ENCODE results near the gene BHLHE40.

The BHLHE40 gene

GRCh38 chr3:4956099-4956498, 23.1 kb upstream of the BHLHE40 start:
- TF ChIP-seq SP7 (tag by site-specific recombination; IDR thresholded peaks at IDR 0.05) (no peak), OVOL3 (tag by site-specific recombination; IDR thresholded peaks at IDR 0.05) (no peak), ZNF214 (tag by site-specific recombination; IDR thresholded peaks at IDR 0.05; ENCODE audit: borderline replicate concordance) (no peak), ZNF335 (tag by site-specific recombination; conservative IDR thresholded peaks at IDR 0.05) (no peak), REPIN1 (tag by site-specific recombination; IDR thresholded peaks at IDR 0.05; ENCODE audit: low read depth) (no peak), ZNF121 (tag by site-specific recombination; IDR thresholded peaks at IDR 0.05) (no peak), ZNF398 (tag by site-specific recombination; IDR thresholded peaks at IDR 0.05) (no peak), ZNF600 (tag by site-specific recombination; IDR thresholded peaks at IDR 0.05) (no peak), ZNF175 (tag by site-specific recombination; IDR thresholded peaks at IDR 0.05) (no peak), ATF2 (tag by site-specific recombination; IDR thresholded peaks at IDR 0.05; ENCODE audit: low read depth) (no peak), ZNF776 (tag by site-specific recombination; IDR thresholded peaks at IDR 0.05; ENCODE audit: borderline replicate concordance) (no peak)
- Histone ChIP-seq H3K4me1 (ENCODE audit: control insufficient read depth, insufficient read depth, low read length) (no peaks in the 10 kb centered on the region), H3K27ac (ENCODE audit: extremely low read depth, low read depth, low read length) (no peak overlapping the region), H3K4me3 (ENCODE audit: low read depth, low read length) (no peak overlapping the region), H3K9me3 (ENCODE audit: control insufficient read depth, insufficient read depth, low read depth, low read length) (no peaks in the 10 kb centered on the region), H3K36me3 (ENCODE audit: control insufficient read depth in 2 of 2, insufficient read depth in 1 of 2, low read length in 2 of 2) (no peaks in the 10 kb centered on the region)
- POLR2A ChIA-PET: no interaction called here
- CTCF ChIA-PET: interaction anchor here (0.6 to 1.5 kb wide), 2 partner anchors 20 to 146 kb away, joined by 4 to 7 read pairs; no protein-coding TSS in a partner anchor

GRCh38 chr3:4956738-4957137, 22.5 kb upstream of the BHLHE40 start:
- POLR2A ChIA-PET: interaction anchor here (0.6 kb wide), 1 partner anchor 22 kb away, joined by 3 read pairs; the partner anchor contains the start of gene BHLHE40
- Histone ChIP-seq H3K4me1 (ENCODE audit: control insufficient read depth, insufficient read depth, low read length) (no peaks in the 10 kb centered on the region), H3K36me3 (ENCODE audit: control insufficient read depth in 2 of 2, insufficient read depth in 1 of 2, low read length in 2 of 2) (no peaks in the 10 kb centered on the region), H3K27ac (ENCODE audit: extremely low read depth, low read depth, low read length) (no peak overlapping the region), H3K9me3 (ENCODE audit: control insufficient read depth, insufficient read depth, low read depth, low read length) (no peaks in the 10 kb centered on the region), H3K4me3 (ENCODE audit: low read depth, low read length) (no peak overlapping the region)
- CTCF ChIA-PET: interaction anchor here (0.6 kb wide), 1 partner anchor 145 kb away, joined by 4 read pairs; no protein-coding TSS in a partner anchor
- no peak for TF ChIP-seq ZNF610 (tag by site-specific recombination; IDR thresholded peaks at IDR 0.05; ENCODE audit: borderline replicate concordance)
- TF ChIP-seq ZNF16 (tag by site-specific recombination; IDR thresholded peaks at IDR 0.05; ENCODE audit: low read depth): no peak
- TF ChIP-seq ZNF157 (tag by site-specific recombination; IDR thresholded peaks at IDR 0.05): no peak
- TF ChIP-seq ZNF311 (tag by site-specific recombination; IDR thresholded peaks at IDR 0.05; ENCODE audit: borderline replicate concordance): no peak
- TF ChIP-seq ZNF426 (tag by site-specific recombination; IDR thresholded peaks at IDR 0.05): no peak
- no peak for TF ChIP-seq ZNF37A (tag by site-specific recombination; IDR thresholded peaks at IDR 0.05)
- TF ChIP-seq ZBTB21 (tag by site-specific recombination; IDR thresholded peaks at IDR 0.05): no peak
- no peak for TF ChIP-seq ZNF518A (tag by site-specific recombination; conservative IDR thresholded peaks at IDR 0.05; ENCODE audit: low read depth)
- TF ChIP-seq ZNF660 (tag by site-specific recombination; IDR thresholded peaks at IDR 0.05): no peak
- no peak for TF ChIP-seq ZNF555 (tag by site-specific recombination; conservative IDR thresholded peaks at IDR 0.05)
- no peak for TF ChIP-seq INSM2 (tag by site-specific recombination; IDR thresholded peaks at IDR 0.05)
- TF ChIP-seq ZNF202 (tag by site-specific recombination; IDR thresholded peaks at IDR 0.05; ENCODE audit: borderline replicate concordance): no peak
- no peak for TF ChIP-seq ZNF791 (tag by site-specific recombination; IDR thresholded peaks at IDR 0.05)

Data from HEK293 (cell line).